Mucosa of descending colon (tissue), 3 donors: ENCODE results near the gene FAM163B. TPM values are rescaled to one million over a fixed set of nuclear protein-coding genes. Genes with fewer than 3 reads are reported as not detected.

ENCODE experiments used
- ATAC-seq: fragments of 200-7000 bp; cut with Tn5 transposase; one replicate; pipeline ENCODE4 v1.9.1; 2020; ENCODE audit warnings: mild to moderate bottlenecking, moderate library complexity
- DNase-seq, 3 donors: peaks; one replicate each; pipeline ENCODE4 v3.0.0-alpha.2; 2020
- H3K36me3 ChIP-seq: fragments of 200-600 bp; one replicate; pipeline ENCODE4 v1.8.0; 2021; ENCODE audit warnings: low read depth, mild to moderate bottlenecking
- H3K4me1 ChIP-seq: fragments of 200-600 bp; one replicate; pipeline ENCODE4 v1.8.0; 2021; ENCODE audit warnings: low read depth, mild to moderate bottlenecking
- H3K4me3 ChIP-seq: fragments of 200-600 bp; one replicate; pipeline ENCODE4 v1.8.0; 2021; ENCODE audit warnings: mild to moderate bottlenecking
- H3K9me3 ChIP-seq: fragments of 200-600 bp; one replicate; pipeline ENCODE4 v1.8.0; 2021; ENCODE audit warnings: mild to moderate bottlenecking
- intact Hi-C, 2 donors: fragments of 100-400 bp; cut with DNase I in 1 of 2; cut with micrococcal nuclease in 1 of 2; formaldehyde crosslinking; loops; one replicate each; pipeline versions ENCODE4 v1.11.0 to v1.11.1; 2022; cut with DNase I, micrococcal nuclease
- total RNA-seq, 3 donors: library from RNA; stranded (reverse); fragmentation: NEBNext Ultra II Directional in 2 of 3; extraction: Animal tissue kit (Norgen Biotek cat#: 25700) in 2 of 3; gene quantifications; one replicate each; pipeline versions ENCODE4 v1.2.1 to v1.2.4, GENCODE V29; 2021 to 2023
- TF ChIP-seq, protein P1 (sequence below): fragments of 200-600 bp; IDR thresholded peaks from one replicate; pipeline ENCODE4 v1.8.0; 2022; ENCODE audit warnings: antibody characterized with exemption, mild to moderate bottlenecking
- donor health status: DM: no; HTN: no; CAD: no; lungs with moderate emphysema.
- donor health status: DM: no; HTN: no; CAD: no.
- donor health status: DM: no; HTN: yes; CAD: no.

FAM163B gene
- total RNA-seq, 3 donors from 2014 or later: 2.0 to 3.9 (median 3.8) TPM

DNA sequence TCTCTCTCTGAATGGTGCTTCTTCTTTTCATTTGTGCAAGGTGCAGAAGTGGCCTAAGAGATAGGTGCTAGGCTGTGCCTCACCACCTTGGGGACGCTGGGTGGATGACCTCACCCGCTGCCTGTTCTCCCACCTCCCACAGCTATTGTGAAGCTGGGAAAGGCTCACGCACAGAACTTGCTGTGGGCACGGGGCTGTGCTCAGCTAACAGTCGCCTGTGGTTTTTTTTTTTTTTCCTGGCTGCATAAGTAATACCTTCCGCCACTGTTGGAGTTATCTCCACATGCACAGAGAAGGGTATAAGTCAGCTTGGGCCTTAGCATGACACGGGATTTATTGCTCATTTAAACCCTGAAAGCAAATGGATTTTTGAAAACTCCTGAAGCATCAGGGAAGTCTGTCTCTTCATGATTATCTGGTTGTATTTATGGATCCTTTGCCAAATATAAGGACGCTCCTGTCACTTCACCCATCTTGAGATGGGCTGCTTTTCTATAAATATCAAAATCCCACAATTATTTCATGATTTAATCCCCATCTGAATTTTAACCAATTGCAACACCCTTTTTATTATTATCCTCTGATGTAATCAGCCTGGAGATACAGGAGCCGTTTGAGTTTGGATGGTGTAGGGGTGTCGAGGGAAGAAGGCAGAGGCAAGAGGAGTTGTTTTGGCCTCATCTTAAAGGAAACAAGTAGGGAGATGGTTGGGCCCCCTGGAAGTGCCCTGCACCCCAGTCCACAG is 36.0 kb upstream of the FAM163B start:
- H3K9me3 ChIP-seq: no peaks in the 10 kb centered on the region
- no peak for ATAC-seq
- TF ChIP-seq, protein P1, sequence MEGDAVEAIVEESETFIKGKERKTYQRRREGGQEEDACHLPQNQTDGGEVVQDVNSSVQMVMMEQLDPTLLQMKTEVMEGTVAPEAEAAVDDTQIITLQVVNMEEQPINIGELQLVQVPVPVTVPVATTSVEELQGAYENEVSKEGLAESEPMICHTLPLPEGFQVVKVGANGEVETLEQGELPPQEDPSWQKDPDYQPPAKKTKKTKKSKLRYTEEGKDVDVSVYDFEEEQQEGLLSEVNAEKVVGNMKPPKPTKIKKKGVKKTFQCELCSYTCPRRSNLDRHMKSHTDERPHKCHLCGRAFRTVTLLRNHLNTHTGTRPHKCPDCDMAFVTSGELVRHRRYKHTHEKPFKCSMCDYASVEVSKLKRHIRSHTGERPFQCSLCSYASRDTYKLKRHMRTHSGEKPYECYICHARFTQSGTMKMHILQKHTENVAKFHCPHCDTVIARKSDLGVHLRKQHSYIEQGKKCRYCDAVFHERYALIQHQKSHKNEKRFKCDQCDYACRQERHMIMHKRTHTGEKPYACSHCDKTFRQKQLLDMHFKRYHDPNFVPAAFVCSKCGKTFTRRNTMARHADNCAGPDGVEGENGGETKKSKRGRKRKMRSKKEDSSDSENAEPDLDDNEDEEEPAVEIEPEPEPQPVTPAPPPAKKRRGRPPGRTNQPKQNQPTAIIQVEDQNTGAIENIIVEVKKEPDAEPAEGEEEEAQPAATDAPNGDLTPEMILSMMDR: no peak
- DNase-seq: no peak
- no peaks in the 10 kb centered on the region for H3K36me3 ChIP-seq
- H3K4me3 ChIP-seq: no peak overlapping the region
- intact Hi-C loops: no loop called here
- no peaks in the 10 kb centered on the region for H3K4me1 ChIP-seq

DNA sequence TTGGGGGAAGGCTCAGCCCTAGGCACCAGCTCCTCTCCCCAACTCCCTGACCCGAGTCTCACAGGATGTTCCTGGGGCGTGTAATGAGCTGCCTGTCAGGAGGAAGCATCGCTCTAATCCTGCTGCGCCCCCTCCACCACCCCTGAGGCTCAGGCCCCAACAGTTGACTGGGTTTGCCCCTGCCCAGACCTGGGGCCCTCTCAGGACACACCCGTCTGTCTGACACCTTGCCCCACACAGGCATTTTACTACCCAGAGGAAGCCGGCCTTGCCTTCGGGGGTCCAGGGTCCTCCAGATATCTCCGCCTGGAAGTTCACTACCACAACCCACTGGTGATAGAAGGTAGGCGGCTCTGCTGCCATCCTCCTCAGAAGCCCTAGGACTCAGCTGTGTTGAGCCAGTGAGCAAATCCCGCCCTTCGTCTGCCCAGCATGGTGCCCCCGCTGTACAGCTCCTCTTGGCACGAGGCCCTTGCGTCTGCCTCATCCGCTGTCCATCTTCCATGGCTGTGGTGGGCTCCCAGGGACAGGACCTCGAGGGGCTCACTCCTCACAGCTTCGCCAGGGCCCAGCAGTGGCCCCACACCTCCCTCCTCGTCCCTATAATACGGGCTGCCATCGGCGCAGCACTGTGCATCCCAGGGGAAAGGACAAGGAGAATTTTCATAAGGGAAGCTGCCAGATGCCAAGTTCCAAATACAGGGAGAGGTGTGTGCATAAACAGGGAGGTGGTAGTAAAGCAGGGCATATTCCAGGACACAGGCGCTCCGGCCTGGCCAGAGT is 35.0 kb upstream of the FAM163B start:
- Histone ChIP-seq H3K4me3 (no peak overlapping the region), H3K4me1 (no peaks in the 10 kb centered on the region), H3K36me3 (no peaks in the 10 kb centered on the region), H3K9me3 (no peaks in the 10 kb centered on the region)
- TF ChIP-seq, protein P1: no peak
- DNase-seq (no peak), ATAC-seq (no peak)
- intact Hi-C loops: no loop called here

DNA sequence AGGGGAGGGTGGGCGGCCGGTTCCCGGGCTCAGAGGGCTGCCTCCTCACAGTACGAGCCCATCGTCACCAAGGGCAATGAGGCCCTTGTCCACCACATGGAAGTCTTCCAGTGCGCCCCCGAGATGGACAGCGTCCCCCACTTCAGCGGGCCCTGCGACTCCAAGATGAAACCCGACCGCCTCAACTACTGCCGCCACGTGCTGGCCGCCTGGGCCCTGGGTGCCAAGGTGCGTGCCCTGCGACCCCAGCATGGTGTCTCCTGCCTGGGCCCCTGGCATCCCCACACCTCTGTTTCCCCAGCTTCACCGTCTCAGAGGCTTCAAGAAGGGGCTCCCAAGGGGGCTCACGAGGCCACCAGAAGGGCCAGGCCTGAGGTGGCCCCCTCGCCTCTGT is 34.2 kb upstream of the FAM163B start:
- Histone ChIP-seq H3K9me3 (no peaks in the 10 kb centered on the region), H3K36me3 (no peaks in the 10 kb centered on the region), H3K4me3 (no peak overlapping the region), H3K4me1 (no peaks in the 10 kb centered on the region)
- intact Hi-C loops: no loop called here
- TF ChIP-seq, protein P1: no peak
- no peak for ATAC-seq
- DNase-seq: no peak

DNA sequence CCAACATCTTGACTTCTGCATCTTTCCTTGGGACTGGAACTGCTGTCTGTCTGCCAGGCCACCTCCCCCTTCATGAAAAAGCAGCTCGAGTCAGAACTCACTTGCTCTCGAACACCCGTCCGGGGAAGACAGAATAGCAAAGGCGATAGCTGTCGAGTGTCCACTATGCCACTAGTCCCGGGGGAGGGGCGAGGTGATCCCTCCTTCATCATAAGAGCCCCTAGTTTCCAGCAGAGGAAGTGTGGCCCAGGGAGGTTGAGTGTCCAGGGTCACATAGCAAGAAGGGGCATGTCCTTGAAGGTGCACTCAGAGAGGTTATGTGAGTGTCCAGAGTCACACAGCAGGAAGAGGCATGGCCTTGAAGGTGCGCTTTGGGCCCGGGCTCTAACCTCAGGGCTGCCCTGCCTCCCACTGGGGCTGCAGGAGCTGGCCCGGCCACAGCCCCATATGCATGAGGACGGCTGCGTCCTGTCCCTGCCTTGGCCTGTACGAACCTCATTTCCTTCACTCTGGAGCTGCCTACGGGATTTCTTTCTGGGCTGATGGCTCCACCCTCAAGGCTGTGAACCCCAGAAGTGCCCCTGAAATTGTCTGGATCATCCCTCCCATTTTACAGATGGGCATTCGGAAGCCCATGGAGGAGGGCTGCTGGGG is 33.6 kb upstream of the FAM163B start:
- Histone ChIP-seq H3K9me3 (no peaks in the 10 kb centered on the region), H3K36me3 (no peaks in the 10 kb centered on the region), H3K4me3 (no peak overlapping the region), H3K4me1 (no peaks in the 10 kb centered on the region)
- TF ChIP-seq, protein P1: no peak
- DNase-seq (peak in 1 of 3 donors; percentile 3), ATAC-seq (no peak)
- intact Hi-C loops: no loop called here

DNA sequence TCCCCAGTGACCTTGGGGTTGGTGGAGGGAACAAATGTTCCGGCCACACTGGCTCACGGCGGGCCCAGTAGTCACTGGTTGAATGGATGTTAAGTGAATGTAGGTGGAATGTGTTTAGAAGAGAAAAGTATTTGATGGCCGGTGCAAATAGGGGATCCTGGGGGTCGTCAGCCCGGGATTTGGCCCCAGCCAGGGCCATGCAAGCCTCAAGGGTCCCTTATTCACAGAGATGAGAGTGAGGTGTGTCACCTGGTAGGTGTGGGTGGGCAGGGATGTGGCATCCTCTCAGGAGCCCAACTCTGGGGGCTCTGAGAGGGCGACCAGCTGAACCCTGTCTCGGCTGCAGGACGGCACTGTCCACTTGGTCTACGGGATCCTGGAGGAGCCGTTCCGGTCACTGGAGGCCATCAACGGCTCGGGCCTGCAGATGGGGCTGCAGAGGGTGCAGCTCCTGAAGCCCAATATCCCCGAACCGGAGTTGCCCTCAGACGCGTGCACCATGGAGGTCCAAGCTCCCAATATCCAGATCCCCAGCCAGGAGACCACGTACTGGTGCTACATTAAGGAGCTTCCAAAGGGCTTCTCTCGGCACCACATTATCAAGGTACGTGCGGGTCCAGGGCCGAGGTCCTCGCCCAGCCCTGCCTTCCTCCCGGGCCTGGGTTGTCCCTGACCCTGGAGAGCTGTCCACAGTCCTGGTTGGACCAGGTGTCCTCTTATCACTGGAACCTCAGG is 32.8 kb upstream of the FAM163B start:
- ATAC-seq (no peak), DNase-seq (peak in 1 of 3 donors; percentile 27)
- no peak overlapping the region for H3K4me3 ChIP-seq
- no peaks in the 10 kb centered on the region for H3K36me3 ChIP-seq
- H3K4me1 ChIP-seq: no peaks in the 10 kb centered on the region
- intact Hi-C loops: no loop called here
- H3K9me3 ChIP-seq: no peaks in the 10 kb centered on the region
- TF ChIP-seq, protein P1: no peak
